ENCODE measurements around the gene FCN1. TPM values are rescaled to one million over a fixed set of nuclear protein-coding genes. Genes with fewer than 3 reads are reported as not detected.

Gene FCN1
- total RNA-seq, 6 experiments from 2014 or later = 0.68 to 5.3 (median 1.7) TPM

DNA sequence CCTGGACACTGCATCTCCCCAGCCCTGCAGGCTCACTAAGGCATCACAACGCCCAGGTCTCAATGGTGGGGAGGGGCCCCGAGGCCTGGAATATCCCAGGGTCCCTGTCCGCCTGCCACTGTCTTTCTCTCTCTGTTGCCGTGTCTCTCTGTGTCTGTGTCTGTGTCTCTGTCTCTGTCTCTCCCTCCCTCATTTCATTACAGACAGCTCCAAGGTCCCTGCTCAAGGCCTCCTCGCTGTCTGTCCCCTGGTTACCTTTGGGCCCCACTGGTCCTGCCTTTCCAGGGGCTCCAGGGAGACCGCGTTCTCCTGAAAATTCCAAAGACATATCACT is 3.2 kb downstream of the FCN1 start:
- H3K27ac ChIP-seq = no peak overlapping the region
- WGBS (ENCODE audit: insufficient coverage, low coverage, low lambda C conversion rate, missing lambda C conversion rate) = 62% methylated on average over 4 of the region's 7 CpGs
- intact Hi-C loops (cut with DNase I) = no loop called here
- H3K36me3 ChIP-seq = no peaks in the 10 kb centered on the region
- peaks cover 0 to under 1% (median 0%) of the 10 kb centered on the region in 4 donors for H3K9me3 ChIP-seq
- DNase-seq (peak in 1 of 3 donors; percentile 22), ATAC-seq (no peak)
- H3K4me3 ChIP-seq = no peak overlapping the region
- no peaks in the 10 kb centered on the region for H3K4me1 ChIP-seq
- TF ChIP-seq, protein P1, sequence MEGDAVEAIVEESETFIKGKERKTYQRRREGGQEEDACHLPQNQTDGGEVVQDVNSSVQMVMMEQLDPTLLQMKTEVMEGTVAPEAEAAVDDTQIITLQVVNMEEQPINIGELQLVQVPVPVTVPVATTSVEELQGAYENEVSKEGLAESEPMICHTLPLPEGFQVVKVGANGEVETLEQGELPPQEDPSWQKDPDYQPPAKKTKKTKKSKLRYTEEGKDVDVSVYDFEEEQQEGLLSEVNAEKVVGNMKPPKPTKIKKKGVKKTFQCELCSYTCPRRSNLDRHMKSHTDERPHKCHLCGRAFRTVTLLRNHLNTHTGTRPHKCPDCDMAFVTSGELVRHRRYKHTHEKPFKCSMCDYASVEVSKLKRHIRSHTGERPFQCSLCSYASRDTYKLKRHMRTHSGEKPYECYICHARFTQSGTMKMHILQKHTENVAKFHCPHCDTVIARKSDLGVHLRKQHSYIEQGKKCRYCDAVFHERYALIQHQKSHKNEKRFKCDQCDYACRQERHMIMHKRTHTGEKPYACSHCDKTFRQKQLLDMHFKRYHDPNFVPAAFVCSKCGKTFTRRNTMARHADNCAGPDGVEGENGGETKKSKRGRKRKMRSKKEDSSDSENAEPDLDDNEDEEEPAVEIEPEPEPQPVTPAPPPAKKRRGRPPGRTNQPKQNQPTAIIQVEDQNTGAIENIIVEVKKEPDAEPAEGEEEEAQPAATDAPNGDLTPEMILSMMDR (IDR thresholded peaks at IDR 0.05) = no peak
- no peak for TF ChIP-seq POLR2A (IDR thresholded peaks at IDR 0.05)
- no peaks in the 10 kb centered on the region for H3K27me3 ChIP-seq

GRCh38 chr9:134913713-134914500 is 3.8 kb downstream of the FCN1 start:
- Histone ChIP-seq H3K4me3 (no peak overlapping the region), H3K4me1 (no peaks in the 10 kb centered on the region), H3K27me3 (no peaks in the 10 kb centered on the region), H3K36me3 (no peaks in the 10 kb centered on the region), H3K9me3 (no peaks in the 10 kb centered on the region), H3K27ac (no peak overlapping the region)
- WGBS (ENCODE audit: insufficient coverage, low coverage, low lambda C conversion rate, missing lambda C conversion rate) = 39% methylated on average over 5 of the region's 23 CpGs
- DNase-seq = peak in 1 of 3 donors; percentile 31
- intact Hi-C loops (cut with DNase I) = no loop called here
- no peak for TF ChIP-seq POLR2A (IDR thresholded peaks at IDR 0.05)
- TF ChIP-seq, protein P1 (IDR thresholded peaks at IDR 0.05) = no peak
- ATAC-seq = no peak

GRCh38 chr9:134913041-134913712 is 4.5 kb downstream of the FCN1 start:
- Histone ChIP-seq H3K27ac (no peak overlapping the region), H3K27me3 (no peaks in the 10 kb centered on the region), H3K4me1 (no peaks in the 10 kb centered on the region), H3K36me3 (no peaks in the 10 kb centered on the region), H3K4me3 (no peak overlapping the region), H3K9me3 (no peaks in the 10 kb centered on the region)
- ATAC-seq (no peak), DNase-seq (peak in 1 of 3 donors; percentile 34)
- intact Hi-C loops (cut with DNase I) = no loop called here
- no peak for TF ChIP-seq POLR2A (IDR thresholded peaks at IDR 0.05)
- TF ChIP-seq, protein P1 (IDR thresholded peaks at IDR 0.05) = no peak
- 68% methylated on average over 5 of the region's 22 CpGs for WGBS (ENCODE audit: insufficient coverage, low coverage, low lambda C conversion rate, missing lambda C conversion rate)

DNA sequence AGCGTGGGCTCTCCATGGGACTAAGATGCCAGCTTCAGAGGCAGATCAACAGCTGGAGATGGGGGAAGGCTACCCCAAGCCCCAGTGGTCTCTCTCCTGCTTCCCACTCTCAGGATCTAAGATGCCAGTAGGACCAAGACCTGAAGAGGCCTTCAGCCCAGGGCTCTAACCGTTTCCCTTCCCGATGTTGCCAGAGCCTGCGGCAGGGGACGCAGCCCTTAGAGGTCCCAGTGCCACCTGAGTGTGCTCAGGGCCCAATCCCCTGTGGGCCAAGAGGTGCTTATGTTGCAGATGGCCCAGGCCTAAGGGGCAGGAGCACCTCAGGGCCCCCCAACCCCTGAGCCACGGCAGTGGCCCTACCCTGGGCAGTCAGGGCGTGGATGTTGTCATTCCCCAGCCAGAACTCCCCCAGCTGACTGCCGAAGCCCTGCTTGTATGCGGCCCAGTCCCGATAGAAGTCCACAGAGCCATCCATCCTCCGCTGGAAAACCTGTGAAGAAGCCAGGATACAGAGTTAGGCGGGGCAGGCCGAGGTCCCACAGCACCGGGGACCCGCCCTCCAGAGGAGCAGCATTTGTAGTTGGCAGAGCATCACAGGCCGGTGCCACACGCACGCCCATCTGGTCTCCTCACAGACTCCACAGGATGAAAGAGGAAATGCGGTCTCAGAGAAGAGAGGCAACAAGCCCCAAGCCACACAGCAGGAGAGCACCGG is 5.4 kb downstream of the FCN1 start:
- intact Hi-C loops (cut with DNase I) = no loop called here
- ATAC-seq (no peak), DNase-seq (peak in 1 of 3 donors; percentile 36)
- Histone ChIP-seq H3K4me1 (no peaks in the 10 kb centered on the region), H3K4me3 (no peak overlapping the region), H3K27ac (no peak overlapping the region), H3K27me3 (no peaks in the 10 kb centered on the region), H3K36me3 (no peaks in the 10 kb centered on the region), H3K9me3 (no peaks in the 10 kb centered on the region)
- no CpG with 5 or more reads among the region's 20 CpGs for WGBS (ENCODE audit: insufficient coverage, low coverage, low lambda C conversion rate, missing lambda C conversion rate)
- TF ChIP-seq, protein P1 (IDR thresholded peaks at IDR 0.05) = no peak
- no peak for TF ChIP-seq POLR2A (IDR thresholded peaks at IDR 0.05)

Data from right lobe of liver (tissue), 6 donors.